ENCODE data around the gene FBXL22.

GRCh38 chr15:63593705-63594671 lies 3.2 kb upstream of the FBXL22 start:
- no peak for TF ChIP-seq CTCF (IDR thresholded peaks at IDR 0.05; ENCODE audit: low read depth, low read length)
- TF ChIP-seq EZH2phosphoT487 (IDR thresholded peaks at IDR 0.05; ENCODE audit: low read depth): no peak
